HepG2 (cell line): Measurements from ENCODE around the gene MOGAT3. TPM values are rescaled to one million over a fixed set of nuclear protein-coding genes. Genes with fewer than 3 reads are reported as not detected.
A peak's percentile ranks its signal among the peaks of the same experiment; 100 is the strongest.

ENCODE experiments used
- ATF7-NPFF ChIP-seq: sonication (generic); formaldehyde crosslinking; IDR thresholded peaks from 2 replicates; pipeline ENCODE4 v1.8.1; 2023; ENCODE audit warnings: mild to moderate bottlenecking, low read depth, missing genetic modification reagents, moderate library complexity
- FOXO1 ChIP-seq: sonication (generic); formaldehyde crosslinking; IDR thresholded peaks from 2 replicates; pipeline ENCODE4 v1.4.0; 2020; ENCODE audit warnings: missing genetic modification reagents
- KDM4B ChIP-seq: sonication (generic); formaldehyde crosslinking; IDR thresholded peaks from 2 replicates; pipeline ENCODE4 v1.4.0; 2020; ENCODE audit warnings: missing genetic modification reagents
- NCOA5 ChIP-seq: sonication (generic); formaldehyde crosslinking; IDR thresholded peaks from 2 replicates; pipeline ENCODE4 v1.4.0; 2020; ENCODE audit warnings: missing genetic modification reagents
- PRDM15 ChIP-seq: sonication (generic); formaldehyde crosslinking; IDR thresholded peaks from 2 replicates; pipeline ENCODE4 v1.4.0; 2020; ENCODE audit warnings: missing genetic modification reagents
- RFXANK ChIP-seq: IDR thresholded peaks from 2 replicates; pipeline ENCODE4 v1.6.1; 2016
- ZFP90 ChIP-seq: sonication (generic); formaldehyde crosslinking; IDR thresholded peaks from 2 replicates; pipeline ENCODE4 v1.8.0; 2022; ENCODE audit warnings: missing genetic modification reagents, mild to moderate bottlenecking, inconsistent platforms, borderline replicate concordance
- ZGPAT ChIP-seq: IDR thresholded peaks from 2 replicates; pipeline ENCODE4 v1.6.1; 2016; ENCODE audit warnings: mild to moderate bottlenecking
- ZNF180 ChIP-seq: sonication (generic); formaldehyde crosslinking; IDR thresholded peaks from 2 replicates; pipeline ENCODE4 v1.4.0; 2020; ENCODE audit warnings: low read depth, missing genetic modification reagents, borderline replicate concordance
- ZNF350 ChIP-seq: sonication (generic); formaldehyde crosslinking; IDR thresholded peaks from 2 replicates; pipeline ENCODE4 v1.4.0; 2020; ENCODE audit warnings: mild to moderate bottlenecking, low read depth, missing genetic modification reagents, borderline replicate concordance
- ZNF383 ChIP-seq: sonication (generic); formaldehyde crosslinking; IDR thresholded peaks from 2 replicates; pipeline ENCODE4 v1.4.0; 2020; ENCODE audit warnings: missing genetic modification reagents, mild to moderate bottlenecking, borderline replicate concordance
- ZNF550 ChIP-seq: sonication (generic); formaldehyde crosslinking; IDR thresholded peaks from 2 replicates; pipeline ENCODE4 v1.4.0; 2020; ENCODE audit warnings: mild to moderate bottlenecking, missing genetic modification reagents, borderline replicate concordance
- ZNF724P ChIP-seq: sonication (generic); formaldehyde crosslinking; IDR thresholded peaks from 2 replicates; pipeline ENCODE4 v1.8.0; 2022; ENCODE audit warnings: missing genetic modification reagents, borderline replicate concordance
- ZNF737 ChIP-seq: sonication (generic); formaldehyde crosslinking; IDR thresholded peaks from 2 replicates; pipeline ENCODE4 v1.5.0; 2020; ENCODE audit warnings: missing genetic modification reagents, mild to moderate bottlenecking, borderline replicate concordance
- ZNF878 ChIP-seq: sonication (generic); formaldehyde crosslinking; IDR thresholded peaks from 2 replicates; pipeline ENCODE4 v1.8.1; 2023; ENCODE audit warnings: mild to moderate bottlenecking, missing genetic modification reagents, moderate library complexity
- polyA plus RNA-seq, 8 experiments: library from polyadenylated mRNA; depleted of rRNA in 3 of 8; stranded (reverse) in 7 of 8; unstranded in 1 of 8; fragments of >200 nt; fragmentation: Illumina TruSeq in 4 of 8; extraction: Trizol in 4 of 8; gene quantifications; 2 replicates each; pipeline versions ENCODE4 v1.2.1 to v1.2.3, GENCODE V29; 2011 to 2016; ENCODE audit warnings: low read depth in 4 of 8, missing spikeins in 1 of 8, mixed read lengths in 1 of 8; ENCODE audit not compliant: insufficient read depth in 1 of 8
- total RNA-seq, 5 experiments: library from RNA; depleted of rRNA; stranded (reverse); fragments of >200 nt; fragmentation: Illumina TruSeq; extraction: Trizol; gene quantifications; 2 replicates each; pipeline ENCODE4 v1.2.3, GENCODE V29; 2016; ENCODE audit warnings: low read depth in 1 of 5

MOGAT3 gene
- total and polyA plus RNA-seq, 2 of the 13 experiments (the other 11 are each of a cell fraction or from before 2014, with no cell fraction given) = 22.5 to 30.5 TPM

- TF ChIP-seq ZNF180 (CRISPR knock-in tag) = no peak
- TF ChIP-seq ZNF737 (CRISPR knock-in tag) = no peak
- peak; percentile 25; the same call in 1 of the 2 replicates for TF ChIP-seq ZNF350 (CRISPR knock-in tag)
- 0 out of 2 replicates have a peak, but pooled peaks have one; percentile 12 for TF ChIP-seq FOXO1 (CRISPR knock-in tag)
- TF ChIP-seq ATF7-NPFF (CRISPR knock-in tag) = peak; percentile 60
- no peak for TF ChIP-seq ZNF383 (CRISPR knock-in tag)
- peak; percentile 93 for TF ChIP-seq PRDM15 (CRISPR knock-in tag)
- no peak for TF ChIP-seq NCOA5 (CRISPR knock-in tag)
- TF ChIP-seq ZNF550 = 0 out of 2 replicates have a peak, but pooled peaks have one; percentile 56
- TF ChIP-seq ZGPAT (CRISPR knock-in tag) = peak; percentile 58; the same call in 1 of the 2 replicates
- TF ChIP-seq ZNF878 (CRISPR knock-in tag) = 0 out of 2 replicates have a peak, but pooled peaks have one; percentile 42
- TF ChIP-seq ZNF724P (CRISPR knock-in tag) = no peak
- no peak for TF ChIP-seq RFXANK (CRISPR knock-in tag)
- no peak for TF ChIP-seq KDM4B (CRISPR knock-in tag)
- 0 out of 2 replicates have a peak, but pooled peaks have one; percentile 28 for TF ChIP-seq ZFP90 (CRISPR knock-in tag)
Observed at GRCh38 chr7:101201695-101202602, 1.1 kb upstream of the MOGAT3 start (continued).
